IPS-18a (cell line): ENCODE data around the gene INPP5A.

ENCODE experiments used
- H3K27ac ChIP-seq: one replicate; pipeline ENCODE4 v1.5.1; 2013; ENCODE audit warnings: low read length
- H3K27me3 ChIP-seq: one replicate; pipeline ENCODE4 v1.6.1; 2013; ENCODE audit warnings: mild to moderate bottlenecking, low read length; ENCODE audit not compliant: control insufficient read depth, insufficient read depth
- H3K36me3 ChIP-seq: one replicate; pipeline ENCODE4 v1.6.1; 2013; ENCODE audit warnings: low read depth, low read length; ENCODE audit not compliant: control insufficient read depth
- H3K4me1 ChIP-seq: one replicate; pipeline ENCODE4 v1.6.1; 2013; ENCODE audit warnings: low read depth, low read length; ENCODE audit not compliant: control insufficient read depth
- H3K4me3 ChIP-seq: one replicate; pipeline ENCODE4 v1.5.1; 2013; ENCODE audit warnings: low read length
- H3K9ac ChIP-seq: one replicate; pipeline ENCODE4 v1.6.1; 2013; ENCODE audit warnings: mild to moderate bottlenecking, low read length, moderate library complexity
- H3K9me3 ChIP-seq: one replicate; pipeline ENCODE4 v1.6.1; 2013; ENCODE audit warnings: low read depth, low read length; ENCODE audit not compliant: control insufficient read depth

INPP5A gene

GRCh38 chr10:132783940-132784865 lies 246.6 kb downstream of the INPP5A start:
- peaks cover 13% of the 10 kb centered on the region for H3K4me1 ChIP-seq
- H3K4me3 ChIP-seq, result peak overlapping the region; percentile 27
- no peaks in the 10 kb centered on the region for H3K36me3 ChIP-seq
- no peak overlapping the region for H3K27ac ChIP-seq
- peaks cover 79% of the 10 kb centered on the region for H3K27me3 ChIP-seq
- H3K9me3 ChIP-seq, result no peaks in the 10 kb centered on the region
- H3K9ac ChIP-seq, result no peak overlapping the region

- Histone ChIP-seq H3K4me3 (no peak overlapping the region), H3K4me1 (peaks cover 13% of the 10 kb centered on the region), H3K27me3 (peaks cover 88% of the 10 kb centered on the region)
Measured at GRCh38 chr10:132784866-132785722, 247.5 kb downstream of the INPP5A start.

GRCh38 chr10:132785723-132786475 lies 248.3 kb downstream of the INPP5A start, which contains the start of gene NKX6-2:
Gene NKX6-2, minus strand, starts transcription at chr10:132786147. Its CDS starts 199 bp downstream, at chr10:132785948.
- H3K4me1 ChIP-seq, result peaks cover 13% of the 10 kb centered on the region
- no peak within 1 kb of the TSS for H3K4me3 ChIP-seq
- H3K9me3 ChIP-seq, result no peaks in the 10 kb centered on the region
- no peak within 1 kb of the TSS for H3K27ac ChIP-seq
- no peak within 1 kb of the TSS for H3K9ac ChIP-seq
- H3K36me3 ChIP-seq, result no peaks in the 10 kb centered on the region
- peaks cover 96% of the 10 kb centered on the region for H3K27me3 ChIP-seq

More at GRCh38 chr10:132784866-132785722, 247.5 kb downstream of the INPP5A start:
- no peak overlapping the region for H3K27ac ChIP-seq
- H3K9ac ChIP-seq, result no peak overlapping the region
- H3K36me3 ChIP-seq, result no peaks in the 10 kb centered on the region
- H3K9me3 ChIP-seq, result no peaks in the 10 kb centered on the region

GRCh38 chr10:132786476-132786883 lies 248.9 kb downstream of the INPP5A start:
- Histone ChIP-seq H3K27ac (no peak overlapping the region), H3K27me3 (peaks cover 97% of the 10 kb centered on the region), H3K36me3 (no peaks in the 10 kb centered on the region), H3K9ac (no peak overlapping the region), H3K9me3 (no peaks in the 10 kb centered on the region), H3K4me1 (peaks cover 13% of the 10 kb centered on the region), H3K4me3 (no peak overlapping the region)

DNA sequence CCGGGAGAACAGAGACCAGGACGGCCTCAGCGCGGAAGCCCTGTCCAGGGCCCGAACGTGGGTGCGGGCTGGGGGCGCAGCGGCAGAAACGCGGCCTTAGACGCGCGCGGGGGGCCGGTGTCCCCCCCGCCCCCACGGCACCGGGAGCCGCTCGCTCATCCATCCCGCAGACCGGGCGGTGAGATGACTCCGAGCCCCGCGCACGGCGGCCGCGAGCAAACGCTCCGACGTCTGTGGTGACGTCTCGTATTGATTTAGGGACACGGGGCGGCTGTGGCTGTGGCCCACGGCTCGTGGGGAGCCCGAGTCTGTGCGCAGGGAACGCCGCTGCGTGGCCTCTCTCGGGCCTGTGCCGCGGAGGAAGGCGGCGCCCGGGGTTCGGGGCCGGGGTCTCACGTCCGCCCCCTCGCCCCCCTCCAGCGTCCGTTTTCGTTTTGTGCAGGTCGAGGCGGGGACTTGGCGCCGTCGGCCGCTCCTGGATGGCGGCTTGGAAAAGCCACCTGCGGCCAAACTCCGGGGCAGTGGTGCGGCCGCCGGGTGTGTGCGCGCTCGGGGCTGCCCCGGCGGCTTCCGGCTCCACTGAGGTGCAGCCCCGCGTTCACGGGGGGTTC lies 249.4 kb downstream of the INPP5A start:
- peaks cover 13% of the 10 kb centered on the region for H3K4me1 ChIP-seq

DNA sequence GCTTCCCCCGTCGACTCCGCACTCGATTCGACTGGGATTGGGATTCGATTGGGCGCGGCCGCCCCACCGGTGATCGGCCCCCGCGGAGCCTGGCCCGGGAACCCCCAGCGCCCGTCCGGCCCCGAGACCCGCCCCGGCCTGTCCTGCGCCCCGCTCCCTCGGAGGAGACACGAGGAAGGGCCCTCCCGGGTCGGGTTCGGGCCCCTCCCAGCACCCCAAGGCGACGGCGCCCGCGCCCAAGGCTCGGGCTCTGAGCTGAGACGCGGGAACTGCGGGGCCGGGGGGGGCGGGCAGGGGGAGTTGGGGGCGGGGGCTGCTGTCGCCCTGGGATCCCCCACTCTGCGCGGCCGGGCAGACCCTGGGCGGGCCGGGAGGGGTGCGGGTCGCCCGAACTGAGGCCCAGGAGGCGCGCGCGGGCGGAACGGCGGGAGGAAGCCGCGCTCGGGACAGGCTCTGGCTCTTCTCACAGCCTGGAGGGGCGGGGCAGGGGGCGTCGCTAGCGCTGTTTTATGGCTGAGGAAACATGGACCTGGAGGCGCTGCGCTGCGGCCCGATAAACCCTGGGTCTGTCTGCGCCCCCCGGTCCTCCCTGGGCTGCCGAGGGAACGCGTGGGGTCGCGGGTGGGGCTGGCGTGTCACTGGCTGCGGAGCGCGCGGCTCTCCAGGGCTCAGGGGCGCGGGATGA lies 250.1 kb downstream of the INPP5A start:
- H3K4me3 ChIP-seq, result peak overlapping the region; percentile 40
- H3K9ac ChIP-seq, result no peak overlapping the region
- peaks cover 13% of the 10 kb centered on the region for H3K4me1 ChIP-seq
- no peak overlapping the region for H3K27ac ChIP-seq
- no peaks in the 10 kb centered on the region for H3K9me3 ChIP-seq
- H3K27me3 ChIP-seq, result peaks cover 89% of the 10 kb centered on the region
- H3K36me3 ChIP-seq, result no peaks in the 10 kb centered on the region

More for the DNA sequence above, 249.4 kb downstream of the INPP5A start:
- Histone ChIP-seq H3K27ac (no peak overlapping the region), H3K4me3 (no peak overlapping the region), H3K36me3 (no peaks in the 10 kb centered on the region), H3K27me3 (peaks cover 95% of the 10 kb centered on the region), H3K9me3 (no peaks in the 10 kb centered on the region), H3K9ac (no peak overlapping the region)

DNA sequence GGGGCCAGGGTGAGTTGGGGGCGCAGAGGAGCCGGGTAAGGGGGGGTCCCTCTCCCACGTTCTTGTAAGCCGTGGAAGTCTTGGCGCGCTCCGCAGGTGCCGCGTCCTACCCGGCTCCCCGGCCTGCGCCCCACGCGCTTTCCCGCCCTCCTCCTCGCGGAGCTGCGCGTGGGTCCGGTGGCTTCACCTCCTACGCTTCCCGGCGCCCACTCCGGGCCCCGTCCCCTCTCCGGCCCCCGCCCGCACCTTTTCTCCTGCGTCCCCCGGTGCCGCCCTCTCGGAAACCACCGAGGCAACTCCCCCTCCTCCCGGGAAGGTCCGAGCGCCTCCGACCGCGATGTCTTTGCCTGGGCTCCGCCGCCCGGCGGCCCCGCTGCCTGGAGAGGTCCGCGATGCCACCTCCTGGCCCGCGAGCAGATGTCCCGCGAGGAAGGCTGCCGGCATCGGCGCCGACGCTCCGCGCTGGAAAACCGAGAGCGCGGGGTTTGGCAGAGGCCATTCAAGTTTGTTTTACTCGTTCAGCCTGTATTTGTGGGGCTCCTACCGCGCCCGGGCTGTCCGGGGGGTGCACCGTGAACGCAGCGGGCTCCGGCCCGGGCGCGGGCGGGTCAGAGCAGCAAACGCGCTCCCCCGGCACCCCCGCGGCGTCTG lies 250.7 kb downstream of the INPP5A start:
- Histone ChIP-seq H3K4me3 (peak overlapping the region; percentile 40), H3K27me3 (peaks cover 82% of the 10 kb centered on the region), H3K27ac (no peak overlapping the region), H3K36me3 (no peaks in the 10 kb centered on the region), H3K9me3 (no peaks in the 10 kb centered on the region), H3K9ac (no peak overlapping the region), H3K4me1 (peaks cover 6% of the 10 kb centered on the region)

GRCh38 chr10:132788831-132789219 lies 251.2 kb downstream of the INPP5A start:
- Histone ChIP-seq H3K4me1 (peaks cover under 1% of the 10 kb centered on the region), H3K4me3 (peak overlapping the region; percentile 40), H3K27ac (no peak overlapping the region), H3K9ac (no peak overlapping the region), H3K27me3 (peaks cover 77% of the 10 kb centered on the region), H3K36me3 (no peaks in the 10 kb centered on the region), H3K9me3 (no peaks in the 10 kb centered on the region)

GRCh38 chr10:132789659-132790148 lies 252.1 kb downstream of the INPP5A start:
- no peaks in the 10 kb centered on the region for H3K4me1 ChIP-seq
- peaks cover 68% of the 10 kb centered on the region for H3K27me3 ChIP-seq
- no peak overlapping the region for H3K9ac ChIP-seq
- H3K27ac ChIP-seq, result no peak overlapping the region
- H3K4me3 ChIP-seq, result no peak overlapping the region
- no peaks in the 10 kb centered on the region for H3K36me3 ChIP-seq
- no peaks in the 10 kb centered on the region for H3K9me3 ChIP-seq

DNA sequence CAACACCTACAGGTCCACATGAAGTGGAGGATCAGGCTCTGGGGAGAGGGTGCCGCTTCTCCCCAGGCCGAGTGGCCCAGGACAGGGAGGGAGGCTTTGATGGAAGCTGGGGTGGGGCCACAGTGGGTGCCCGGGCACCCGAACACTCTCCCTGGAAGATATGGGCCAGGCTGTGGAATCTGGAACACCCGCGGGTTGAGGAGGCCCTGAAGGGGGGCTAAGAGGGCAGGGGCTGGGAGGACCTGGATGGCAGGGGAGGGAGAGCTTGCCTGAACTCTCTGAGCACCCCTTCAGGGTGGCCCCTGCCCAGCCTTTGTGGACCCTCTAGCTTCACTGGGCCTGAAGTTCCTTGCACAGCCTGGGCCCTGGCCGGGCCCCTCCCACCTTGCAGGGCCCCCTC lies 252.9 kb downstream of the INPP5A start:
- Histone ChIP-seq H3K9ac (no peak overlapping the region), H3K36me3 (no peaks in the 10 kb centered on the region), H3K4me3 (no peak overlapping the region), H3K9me3 (no peaks in the 10 kb centered on the region), H3K27me3 (peaks cover 60% of the 10 kb centered on the region), H3K4me1 (no peaks in the 10 kb centered on the region), H3K27ac (no peak overlapping the region)
